GM19452 (cell line): Measurements from ENCODE around the gene MMP19.

Source experiments
- ATAC-seq: cut with Tn5 transposase; IDR thresholded peaks from one replicate; pipeline ENCODE4 v1.9.1; 2021; ENCODE audit not compliant: unreplicated experiment

The MMP19 gene

DNA sequence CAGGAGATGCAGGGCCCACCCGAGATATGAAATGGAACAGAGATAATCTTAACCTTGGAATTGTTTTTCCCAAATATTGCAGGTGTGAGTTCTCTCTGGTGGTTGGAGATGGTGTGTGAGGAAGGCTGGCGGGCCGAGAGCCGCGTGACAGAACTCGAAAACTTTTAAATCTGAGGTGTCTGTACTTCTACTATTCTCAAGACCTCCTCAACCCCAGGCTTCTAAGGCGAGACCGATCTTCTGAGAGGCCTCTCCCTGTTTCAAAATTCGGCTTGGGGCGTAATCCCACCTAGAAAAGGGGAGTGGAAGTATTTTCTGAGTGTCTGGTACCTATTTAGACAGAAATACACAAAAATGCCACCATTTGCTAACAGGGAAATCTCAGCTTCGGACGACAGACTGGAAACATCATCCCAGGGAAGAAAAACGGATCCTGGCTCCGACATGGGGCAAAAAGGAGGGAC lies 25.8 kb downstream of the MMP19 start:
- ATAC-seq = no peak

DNA sequence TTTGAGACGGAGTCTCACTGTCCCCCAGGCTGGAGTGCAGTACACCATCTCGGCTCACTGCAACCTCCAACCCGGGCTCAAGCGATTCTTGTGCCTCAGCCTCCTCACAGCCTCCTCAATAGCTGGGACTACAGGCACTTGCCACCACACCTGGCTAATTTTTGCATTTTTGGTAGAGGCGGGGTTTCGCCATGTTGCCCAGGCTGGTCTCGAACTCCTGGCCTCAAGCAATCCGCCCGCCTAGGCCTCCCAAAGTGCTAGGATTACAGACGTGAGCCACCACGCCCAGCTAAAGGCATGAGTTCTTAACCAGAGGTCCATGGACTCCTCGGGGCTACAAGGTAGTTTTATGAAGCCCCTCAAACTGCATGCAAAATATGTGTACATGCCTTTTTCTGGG lies 27.3 kb downstream of the MMP19 start:
- ATAC-seq = no peak

DNA sequence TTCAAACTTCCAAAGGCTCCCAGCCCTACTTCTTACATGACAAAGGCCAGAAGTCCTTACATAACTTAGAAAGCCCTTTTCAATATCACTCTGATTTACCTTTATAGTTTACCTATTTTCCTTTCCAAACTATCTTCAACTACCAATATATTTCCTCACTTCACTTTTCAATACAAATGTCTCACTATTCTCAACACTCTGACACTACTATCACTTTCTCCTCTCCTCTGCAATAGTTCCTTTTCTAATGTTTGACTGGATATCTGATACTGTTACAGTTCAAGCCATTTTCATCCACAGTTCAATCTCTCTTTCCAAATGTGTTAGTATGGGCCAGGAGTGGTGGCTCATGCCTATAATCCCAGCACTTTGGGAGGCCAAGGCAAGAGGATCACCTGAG lies 28.5 kb downstream of the MMP19 start:
- no peak for ATAC-seq

DNA sequence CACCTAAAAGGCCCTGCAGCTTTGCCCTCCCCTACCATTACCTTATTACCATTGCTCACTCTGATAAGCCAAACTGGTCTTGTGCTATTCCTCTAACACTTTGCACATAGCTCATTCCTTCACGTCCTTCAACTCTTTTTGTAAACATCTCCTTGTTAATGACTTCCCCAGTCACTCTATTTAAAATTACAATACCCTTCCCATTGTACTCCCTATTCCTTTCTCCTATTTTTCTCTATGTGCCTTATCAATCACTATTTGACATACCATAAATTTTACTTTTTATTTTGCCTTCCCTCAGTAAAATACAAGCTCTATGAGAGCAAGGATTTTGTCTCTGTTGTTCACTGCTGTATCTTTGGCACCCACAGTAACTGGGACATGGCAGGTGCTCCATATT lies 30.6 kb downstream of the MMP19 start:
- no peak for ATAC-seq

DNA sequence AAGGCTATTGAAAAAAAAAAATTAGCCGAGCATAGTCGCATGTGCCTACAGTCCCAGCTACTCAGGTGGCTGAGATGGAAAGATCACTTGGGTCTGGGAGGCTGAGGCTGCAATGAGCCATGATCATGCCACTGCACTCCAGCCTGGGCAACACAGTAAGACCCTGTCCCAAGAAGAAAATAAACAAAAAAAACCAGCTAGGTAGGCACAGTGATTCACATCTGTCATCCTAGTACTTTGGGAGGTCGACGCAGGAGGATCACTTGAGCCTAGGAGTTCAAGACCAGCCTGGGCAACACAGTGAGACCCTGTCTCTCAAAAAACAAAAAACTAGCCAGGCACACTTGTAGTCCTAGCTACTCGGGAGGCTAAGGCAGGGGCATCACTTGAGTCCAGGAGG lies 33.5 kb downstream of the MMP19 start:
- no peak for ATAC-seq

DNA sequence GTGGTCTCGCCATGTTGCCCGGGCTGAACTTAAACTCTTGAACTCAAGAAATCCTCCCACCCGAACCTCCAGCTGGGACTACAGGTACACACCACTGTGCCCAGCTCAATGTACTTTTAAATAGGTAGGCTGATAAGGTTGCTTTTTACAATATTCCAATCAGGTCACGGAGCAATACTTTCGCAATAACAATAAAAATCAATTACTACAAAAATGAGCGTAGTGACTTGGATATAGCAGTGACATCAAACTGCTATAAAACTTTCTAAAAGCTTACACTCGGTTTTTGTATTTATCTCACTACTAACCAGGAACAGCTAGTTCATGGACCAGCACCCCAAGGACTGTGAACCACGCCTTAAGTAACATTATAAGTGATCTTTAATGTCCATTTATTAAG lies 35.8 kb downstream of the MMP19 start:
- ATAC-seq = no peak

DNA sequence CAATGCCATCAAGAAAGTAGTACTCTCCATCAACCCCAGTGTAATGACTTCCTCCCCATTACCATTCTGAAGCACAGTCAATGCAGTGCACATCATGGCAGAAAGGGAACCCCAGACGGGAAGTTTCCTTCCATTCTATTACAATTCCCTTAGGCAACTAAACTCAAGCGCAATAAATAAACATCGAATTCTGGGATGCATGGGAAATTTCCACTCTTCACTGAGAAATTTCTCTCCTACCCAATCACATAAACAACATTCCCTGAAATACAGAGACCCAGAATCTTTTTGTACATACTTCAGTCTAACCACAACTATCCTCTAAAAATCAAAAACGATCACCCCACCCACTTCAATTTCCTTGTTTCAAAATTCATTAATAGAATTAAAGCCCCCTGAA lies 45.2 kb downstream of the MMP19 start:
- no peak for ATAC-seq

DNA sequence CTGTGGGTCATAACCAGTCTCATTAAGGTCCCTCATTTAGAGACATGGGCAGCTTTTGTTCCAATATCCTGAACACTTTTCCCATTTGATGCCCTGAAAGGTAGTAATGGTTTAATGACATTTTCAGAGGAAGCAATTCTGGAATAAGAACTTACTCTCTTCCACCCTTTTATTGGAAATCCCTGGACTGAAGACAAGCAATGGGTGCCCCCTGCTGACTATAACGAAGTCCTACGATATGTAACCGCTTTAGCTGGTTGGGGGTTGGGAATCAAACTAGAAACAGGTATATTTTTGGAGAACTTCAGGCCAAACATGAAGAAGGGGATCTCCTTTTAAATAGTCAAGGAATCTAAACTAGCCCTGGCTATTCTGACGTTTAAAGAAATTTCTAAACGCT lies 45.7 kb downstream of the MMP19 start:
- ATAC-seq = no peak

DNA sequence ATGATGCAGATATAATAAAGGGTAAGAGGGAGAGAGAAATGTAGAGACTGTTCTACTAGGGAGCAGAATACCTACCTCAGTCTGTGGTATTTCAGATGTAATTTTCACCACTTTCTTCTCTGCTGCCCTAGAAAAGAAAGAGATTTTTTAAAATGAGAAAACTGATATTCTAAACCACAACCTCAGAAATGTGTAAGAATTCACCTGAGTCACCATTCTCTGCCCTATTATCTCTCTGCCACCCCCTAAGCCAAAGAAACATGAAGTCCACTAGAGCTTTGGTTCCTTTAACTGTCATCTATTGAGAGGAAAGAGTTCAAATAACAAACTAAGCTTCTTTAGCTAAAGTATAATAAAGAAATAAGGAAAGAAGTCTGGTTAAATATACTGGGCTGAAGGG lies 46.8 kb downstream of the MMP19 start:
- no peak for ATAC-seq

DNA sequence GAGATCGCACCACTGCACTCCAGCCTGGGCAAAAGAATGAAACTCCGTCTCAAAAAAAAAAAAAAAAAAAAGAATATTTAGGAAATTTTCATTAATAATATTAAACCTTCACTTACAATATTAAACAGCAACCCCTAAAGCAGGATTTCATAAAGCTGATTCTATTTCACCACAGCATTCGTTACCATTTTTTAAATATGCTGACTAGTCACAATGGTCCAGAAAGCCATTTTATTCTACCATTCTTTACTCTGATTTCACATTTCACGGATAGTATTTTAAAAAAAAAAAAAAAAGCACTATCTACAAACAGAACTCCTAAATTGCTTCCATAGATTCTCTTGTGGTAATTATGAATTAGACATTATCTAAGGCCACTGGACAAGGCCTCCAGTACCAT lies 52.8 kb downstream of the MMP19 start:
- no peak for ATAC-seq

DNA sequence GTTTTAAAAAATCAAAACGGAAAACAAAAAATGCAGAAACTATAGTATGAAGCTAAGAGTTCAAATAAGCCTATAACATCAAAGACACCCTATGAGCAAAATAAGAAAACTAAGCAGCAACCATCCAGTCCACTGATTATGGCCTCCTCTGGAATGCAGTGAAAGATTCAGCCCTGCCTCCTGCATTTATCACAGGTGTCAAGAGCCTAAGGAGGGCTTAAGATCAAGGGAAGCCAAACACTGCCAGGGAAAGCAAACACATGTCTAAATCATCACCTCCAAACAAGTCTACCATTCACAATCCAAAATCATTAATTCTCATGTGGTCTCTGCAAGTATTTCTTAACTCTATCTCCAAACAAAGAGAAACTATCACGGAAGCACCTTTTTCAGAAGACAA lies 53.6 kb downstream of the MMP19 start:
- no peak for ATAC-seq

DNA sequence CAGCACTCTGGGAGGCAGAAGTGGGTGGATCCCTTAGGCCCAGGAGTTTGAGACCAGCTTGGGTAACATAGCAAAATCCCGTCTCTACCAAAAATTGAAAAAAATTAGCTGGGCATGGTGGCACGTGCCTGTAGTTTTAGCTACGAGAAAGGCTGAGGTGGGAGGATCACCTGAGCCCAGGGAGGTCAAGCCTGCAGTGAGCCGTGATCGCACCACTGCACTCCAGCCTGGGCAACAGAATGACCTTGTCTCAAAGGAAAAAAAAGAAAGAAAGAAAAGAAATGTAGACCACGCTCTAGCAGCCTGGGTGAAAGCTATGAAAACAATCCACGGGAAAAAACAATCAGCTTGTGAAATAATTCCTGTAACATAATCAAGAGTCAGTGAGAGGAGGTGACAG lies 54.2 kb downstream of the MMP19 start:
- ATAC-seq = no peak
